GM21723 (cell line): Measurements from ENCODE around the gene C16orf86.
A peak's percentile ranks its signal among the peaks of the same experiment; 100 is the strongest.

Source experiments
- ATAC-seq: cut with Tn5 transposase; IDR thresholded peaks from one replicate; pipeline ENCODE4 v1.9.1; 2021; ENCODE audit warnings: mild to moderate bottlenecking, moderate library complexity; ENCODE audit not compliant: unreplicated experiment

C16orf86 gene

GRCh38 chr16:67666032-67666551 is 522 bp upstream of the C16orf86 start:
- ATAC-seq, result no peak

- no peak for ATAC-seq
Measured at GRCh38 chr16:67667453-67667816, 821 bp downstream of the C16orf86 start.

GRCh38 chr16:67667817-67668494 is 1.3 kb downstream of the C16orf86 start:
- peak; percentile 72 for ATAC-seq

GRCh38 chr16:67668495-67669157 is 2.0 kb downstream of the C16orf86 start:
- ATAC-seq, result no peak

- no peak for ATAC-seq
Measured at GRCh38 chr16:67669499-67670101, 3.0 kb downstream of the C16orf86 start.

GRCh38 chr16:67672306-67672705 is 5.7 kb downstream of the C16orf86 start:
- no peak for ATAC-seq

- ATAC-seq, result no peak
Measured at GRCh38 chr16:67672739-67673662, 6.4 kb downstream of the C16orf86 start.

- ATAC-seq, result no peak
Measured at GRCh38 chr16:67673712-67674580, 7.3 kb downstream of the C16orf86 start.

GRCh38 chr16:67674851-67675578 is 8.4 kb downstream of the C16orf86 start:
- ATAC-seq, result no peak

GRCh38 chr16:67675579-67675935 is 8.9 kb downstream of the C16orf86 start:
- ATAC-seq, result no peak

- ATAC-seq, result no peak
Measured at GRCh38 chr16:67675999-67676398, 9.4 kb downstream of the C16orf86 start.

- ATAC-seq, result no peak
Measured at GRCh38 chr16:67676516-67676915, 9.9 kb downstream of the C16orf86 start.

- ATAC-seq, result no peak
Measured at GRCh38 chr16:67676939-67677338, 10.3 kb downstream of the C16orf86 start.

- ATAC-seq, result no peak
Measured at GRCh38 chr16:67677712-67678111, 11.1 kb downstream of the C16orf86 start.

- no peak for ATAC-seq
Measured at GRCh38 chr16:67678354-67679023, 11.9 kb downstream of the C16orf86 start.

- no peak for ATAC-seq
Measured at GRCh38 chr16:67679935-67680897, 13.6 kb downstream of the C16orf86 start.

- no peak for ATAC-seq
Measured at GRCh38 chr16:67683767-67684166, 17.2 kb downstream of the C16orf86 start.
